SK-N-SH (cell line): ENCODE data around the gene IFNA2. TPM values are rescaled to one million over a fixed set of nuclear protein-coding genes. Genes with fewer than 3 reads are reported as not detected.

Source experiments
- CTCF ChIA-PET: fragments of 300-600, 350-600 bp; formaldehyde crosslinking; extraction: SDS; loops from one replicate; lab custom pipeline; 2021; lab: Yijun Ruan, JAX
- POLR2A ChIA-PET: fragments of 350-600 bp; sonication (Branson Sonifier 250); formaldehyde crosslinking; extraction: SDS; loops from one replicate; lab custom pipeline; 2020; ENCODE audit warnings: antibody characterized with exemption, inconsistent platforms; lab: Yijun Ruan, JAX
- DNase-seq: peaks from one replicate; pipeline ENCODE4 v3.0.0; 2012
- H2AFZ ChIP-seq: fragments of 200-600 bp; sonication (generic); 2 replicates; pipeline ENCODE4 v1.8.1; 2016; ENCODE audit warnings: antibody characterized with exemption, mild to moderate bottlenecking, low read depth
- H3F3A ChIP-seq: fragments of 200-600 bp; sonication (generic); replicated peaks from 2 replicates; pipeline ENCODE3; 2016; ENCODE audit warnings: antibody characterized with exemption, mild to moderate bottlenecking; ENCODE audit not compliant: insufficient read depth
- H3K27ac ChIP-seq, 2 experiments: fragments of 200-500 bp in 1 of 2; fragments of 200-600 bp in 1 of 2; sonication (Bioruptor generic) in 1 of 2; sonication (generic), shearing (Covaris generic) in 1 of 2; 2 replicates each; pipeline versions ENCODE4 v1.5.1 to v1.6.1; 2014 to 2016; ENCODE audit warnings: low read depth in 2 of 2, inconsistent platforms in 1 of 2, low read length in 1 of 2, mild to moderate bottlenecking in 1 of 2, mixed read lengths in 1 of 2
- H3K27me3 ChIP-seq: fragments of 200-600 bp; sonication (generic), shearing (Covaris generic); 2 replicates; pipeline ENCODE4 v1.6.1; 2016; ENCODE audit warnings: mixed run types; ENCODE audit not compliant: insufficient read depth
- H3K36me3 ChIP-seq, 2 experiments: fragments of 200-500 bp in 1 of 2; fragments of 200-600 bp in 1 of 2; sonication (Bioruptor generic) in 1 of 2; sonication (generic) in 1 of 2; replicated peaks in 1 of 2; 2 replicates each; pipeline versions ENCODE3 to v1.5.1; 2014 to 2016; ENCODE audit warnings: low read length in 1 of 2, mild to moderate bottlenecking in 1 of 2; ENCODE audit not compliant: insufficient read depth in 2 of 2, control insufficient read depth in 1 of 2
- H3K4me1 ChIP-seq, 2 experiments: fragments of 200-500 bp in 1 of 2; fragments of 200-600 bp in 1 of 2; sonication (Bioruptor generic) in 1 of 2; sonication (generic), shearing (Covaris generic) in 1 of 2; 2 replicates each; pipeline versions ENCODE4 v1.5.1 to v1.6.1; 2014 to 2016; ENCODE audit warnings: low read depth in 1 of 2, low read length in 1 of 2, mixed run types in 1 of 2; ENCODE audit not compliant: insufficient read depth in 2 of 2, control insufficient read depth in 1 of 2
- H3K4me2 ChIP-seq: fragments of 200-600 bp; sonication (generic), shearing (Covaris generic); 2 replicates; pipeline ENCODE4 v1.6.1; 2017; ENCODE audit warnings: mixed run types
- H3K4me3 ChIP-seq, 2 experiments: fragments of 200-500 bp in 1 of 2; fragments of 200-600 bp in 1 of 2; sonication (Bioruptor generic) in 1 of 2; sonication (generic), shearing (Covaris generic) in 1 of 2; 2 replicates each; pipeline versions ENCODE4 v1.5.1 to v1.8.1; 2014 to 2016; ENCODE audit warnings: low read depth in 2 of 2, inconsistent platforms in 1 of 2, low read length in 1 of 2, mild to moderate bottlenecking in 1 of 2, mixed read lengths in 1 of 2, moderate library complexity in 1 of 2
- H3K79me2 ChIP-seq: fragments of 200-600 bp; sonication (generic); 2 replicates; pipeline ENCODE4 v1.8.1; 2017; ENCODE audit warnings: mild to moderate bottlenecking; ENCODE audit not compliant: insufficient read depth
- H3K9ac ChIP-seq: fragments of 200-600 bp; sonication (generic); 2 replicates; pipeline ENCODE4 v1.6.1; 2017; ENCODE audit warnings: mixed run types
- H3K9me2 ChIP-seq: fragments of 200-600 bp; sonication (generic); 2 replicates; pipeline ENCODE4 v1.6.1; 2017; ENCODE audit warnings: mixed run types
- H3K9me3 ChIP-seq: fragments of 200-600 bp; sonication (generic); 2 replicates; pipeline ENCODE4 v1.6.1; 2017; ENCODE audit warnings: mixed run types, mild to moderate bottlenecking, moderate library complexity
- H4K20me1 ChIP-seq: fragments of 200-600 bp; sonication (generic); 2 replicates; pipeline ENCODE4 v1.6.1; 2017; ENCODE audit warnings: mild to moderate bottlenecking, mixed run types; ENCODE audit not compliant: insufficient read depth
- FOSL2 ChIP-seq: IDR thresholded peaks from 2 replicates; pipeline ENCODE4 v1.4.0; 2012; ENCODE audit warnings: low read depth, mild to moderate bottlenecking, moderate library complexity, borderline replicate concordance
- FOXJ3 ChIP-seq: sonication (generic); formaldehyde crosslinking; IDR thresholded peaks from 2 replicates; pipeline ENCODE4 v1.5.1; 2020; ENCODE audit warnings: mild to moderate bottlenecking, missing genetic modification reagents
- FOXM1 ChIP-seq: IDR thresholded peaks from 2 replicates; pipeline ENCODE4 v1.4.0; 2012; ENCODE audit warnings: low read depth, mild to moderate bottlenecking
- GABPA ChIP-seq: IDR thresholded peaks from 2 replicates; pipeline ENCODE4 v1.4.0; 2012; ENCODE audit warnings: low read depth, mild to moderate bottlenecking
- GATA2 ChIP-seq: sonication (generic); formaldehyde crosslinking; IDR thresholded peaks from 2 replicates; pipeline ENCODE4 v1.5.0; 2020; ENCODE audit warnings: mild to moderate bottlenecking, missing genetic modification reagents
- MEF2A ChIP-seq: IDR thresholded peaks from 2 replicates; pipeline ENCODE4 v1.4.0; 2012; ENCODE audit warnings: low read depth, borderline replicate concordance
- MXI1 ChIP-seq: IDR thresholded peaks from 2 replicates; pipeline ENCODE4 v1.6.1; 2012; ENCODE audit warnings: mild to moderate bottlenecking, low read depth, low read length, improper control_type of control experiment
- RFX5 ChIP-seq: IDR thresholded peaks from 2 replicates; pipeline ENCODE4 v1.6.1; 2012; ENCODE audit warnings: mild to moderate bottlenecking, improper control_type of control experiment, low read length
- SIN3A ChIP-seq: IDR thresholded peaks from 2 replicates; pipeline ENCODE4 v1.6.1; 2012; ENCODE audit warnings: low read depth, mild to moderate bottlenecking, low read length, moderate library complexity, borderline replicate concordance
- SMC3 ChIP-seq: IDR thresholded peaks from 2 replicates; pipeline ENCODE4 v1.6.1; 2012; ENCODE audit warnings: low read depth, low read length, improper control_type of control experiment
- TEAD4 ChIP-seq: IDR thresholded peaks from 2 replicates; pipeline ENCODE4 v1.4.0; 2012; ENCODE audit warnings: mild to moderate bottlenecking, borderline replicate concordance; ENCODE audit not compliant: insufficient read depth
- WGBS: methylation state at CpG from one replicate; pipeline ENCODE4 v1.1.6; 2017; ENCODE audit warnings: low lambda C conversion rate; 5-methylcytosine and 5-hydroxymethylcytosine counted together
- polyA plus RNA-seq, 3 experiments: library from polyadenylated mRNA; depleted of rRNA; stranded (reverse); fragments of >200 nt; gene quantifications; 2 replicates each; pipeline ENCODE4 v1.2.3, GENCODE V29; 2012
- TF ChIP-seq, protein P1 (sequence below): fragments of 150-350 bp; IDR thresholded peaks from 2 replicates; pipeline ENCODE4 v1.6.1; 2017; ENCODE audit warnings: antibody characterized with exemption, low read length, low read depth, borderline replicate concordance
- TF ChIP-seq, protein P2 (sequence below): IDR thresholded peaks from 2 replicates; pipeline ENCODE4 v1.4.0; 2012; ENCODE audit warnings: low read depth

IFNA2 gene
- polyA plus RNA-seq, 1 of the 3 experiments (the other 2 are of a cell fraction): not detected

DNA sequence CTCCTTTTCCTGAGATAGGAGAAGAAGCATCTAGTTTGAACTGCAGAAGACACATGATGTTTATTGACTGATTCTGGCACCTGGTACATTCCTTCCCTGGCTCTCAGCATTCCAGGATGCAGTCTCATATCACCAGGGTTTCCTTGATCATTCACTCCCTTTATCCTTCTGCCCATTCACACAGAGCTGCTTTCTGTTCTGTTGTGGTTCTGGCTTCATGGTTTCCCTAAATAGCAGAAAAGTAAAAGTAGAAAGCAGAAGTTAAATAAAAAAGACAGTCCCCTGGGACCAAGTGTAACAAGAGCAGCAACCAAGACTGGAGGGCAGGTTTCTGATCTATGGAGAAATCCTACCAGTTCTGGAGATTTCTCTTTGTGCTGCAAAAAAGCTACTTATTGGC lies 26.9 kb upstream of the IFNA2 start:
- ChIA-PET POLR2A (no interaction called here), CTCF (interaction anchor here (0.6 to 1.6 kb wide), 3 partner anchors 17 to 77 kb away, joined by 3 to 5 read pairs (median 5); no protein-coding TSS in a partner anchor)
- no peak overlapping the region for H2AFZ ChIP-seq
- no peak for TF ChIP-seq MEF2A
- TF ChIP-seq GATA2 (CRISPR knock-in tag): no peak
- TF ChIP-seq SIN3A: no peak
- no peaks in the 10 kb centered on the region for H3K36me3 ChIP-seq
- no peak overlapping the region for H3K4me3 ChIP-seq
- H3F3A ChIP-seq: no peaks in the 10 kb centered on the region
- DNase-seq: no peak
- H3K4me1 ChIP-seq: no peaks in the 10 kb centered on the region
- no peak overlapping the region for H3K27ac ChIP-seq
- no peak overlapping the region for H3K9ac ChIP-seq
- H3K9me3 ChIP-seq: no peaks in the 10 kb centered on the region
- no peaks in the 10 kb centered on the region for H3K9me2 ChIP-seq
- no peaks in the 10 kb centered on the region for H3K79me2 ChIP-seq
- no peaks in the 10 kb centered on the region for H4K20me1 ChIP-seq
- peaks cover 6% of the 10 kb centered on the region; the same call in 1 of the 2 replicates for H3K27me3 ChIP-seq
- no peak overlapping the region for H3K4me2 ChIP-seq

DNA sequence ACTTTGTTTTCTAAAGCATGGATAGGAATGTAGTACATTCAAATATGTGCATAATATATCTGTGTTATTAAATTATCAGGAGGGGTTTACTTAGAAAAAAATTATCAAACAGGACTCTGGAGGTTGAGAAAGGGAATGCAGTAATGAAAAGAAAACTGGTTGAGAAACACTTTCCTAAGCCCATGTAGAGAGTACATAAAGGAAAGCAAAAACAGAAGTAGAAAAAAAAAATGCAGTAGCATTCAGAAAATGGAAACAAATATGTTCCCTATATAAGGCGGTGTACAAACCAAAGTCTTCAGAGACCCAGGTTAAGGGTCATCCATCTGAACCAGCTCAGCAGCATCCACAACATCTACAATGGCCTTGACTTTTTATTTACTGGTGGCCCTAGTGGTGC lies 23.6 kb upstream of the IFNA2 start, which contains the start of gene IFNA8:
TSS of gene IFNA8 (plus strand) at position 301 of the 400 bp plus-strand sequence. CDS start at position 361, 60 bp downstream.
- H3F3A ChIP-seq: no peaks in the 10 kb centered on the region
- CTCF ChIA-PET: interaction anchor here (0.9 to 3.4 kb wide), 3 partner anchors 11 to 26 kb away, joined by 3 to 15 read pairs (median 4); no protein-coding TSS in a partner anchor
- H3K4me3 ChIP-seq: no peak within 1 kb of the TSS
- no peaks in the 10 kb centered on the region for H3K36me3 ChIP-seq
- H3K9ac ChIP-seq: no peak within 1 kb of the TSS
- WGBS: 8% methylated on average over 1 of the region's 1 CpG
- H3K9me3 ChIP-seq: no peaks in the 10 kb centered on the region
- H4K20me1 ChIP-seq: no peaks in the 10 kb centered on the region
- H3K27ac ChIP-seq: no peak within 1 kb of the TSS
- H3K4me1 ChIP-seq: no peaks in the 10 kb centered on the region
- H3K79me2 ChIP-seq: no peaks in the 10 kb centered on the region
- DNase-seq: no peak
- POLR2A ChIA-PET: no interaction called here
- no peak within 1 kb of the TSS for H2AFZ ChIP-seq
- peaks cover 6% of the 10 kb centered on the region; the same call in 1 of the 2 replicates for H3K27me3 ChIP-seq
- no peaks in the 10 kb centered on the region for H3K9me2 ChIP-seq
- no peak for TF ChIP-seq MXI1
- TF ChIP-seq GABPA: no peak
- TF ChIP-seq FOSL2: no peak
- no peak for TF ChIP-seq MEF2A
- TF ChIP-seq FOXM1: no peak
- no peak for TF ChIP-seq FOXJ3 (CRISPR knock-in tag)
- TF ChIP-seq, protein P1, sequence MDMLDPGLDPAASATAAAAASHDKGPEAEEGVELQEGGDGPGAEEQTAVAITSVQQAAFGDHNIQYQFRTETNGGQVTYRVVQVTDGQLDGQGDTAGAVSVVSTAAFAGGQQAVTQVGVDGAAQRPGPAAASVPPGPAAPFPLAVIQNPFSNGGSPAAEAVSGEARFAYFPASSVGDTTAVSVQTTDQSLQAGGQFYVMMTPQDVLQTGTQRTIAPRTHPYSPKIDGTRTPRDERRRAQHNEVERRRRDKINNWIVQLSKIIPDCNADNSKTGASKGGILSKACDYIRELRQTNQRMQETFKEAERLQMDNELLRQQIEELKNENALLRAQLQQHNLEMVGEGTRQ: no peak
- no peak for TF ChIP-seq RFX5
- TF ChIP-seq TEAD4: no peak
- TF ChIP-seq SMC3: no peak
- TF ChIP-seq, protein P2, sequence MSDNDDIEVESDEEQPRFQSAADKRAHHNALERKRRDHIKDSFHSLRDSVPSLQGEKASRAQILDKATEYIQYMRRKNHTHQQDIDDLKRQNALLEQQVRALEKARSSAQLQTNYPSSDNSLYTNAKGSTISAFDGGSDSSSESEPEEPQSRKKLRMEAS: no peak
- no peak within 1 kb of the TSS for H3K4me2 ChIP-seq
